GM03348 (cell line): ENCODE measurements around the gene PLEK.
"Not testable (repeated sequence)": the region's sequence is repeated elsewhere in the genome, so short reads cannot be mapped to it uniquely, and the experiment has no call there.

ENCODE experiments used
- DNase-seq: peaks from one replicate; pipeline ENCODE4 v3.0.0; 2012; ENCODE audit warnings: low spot score

The PLEK gene, protein sequence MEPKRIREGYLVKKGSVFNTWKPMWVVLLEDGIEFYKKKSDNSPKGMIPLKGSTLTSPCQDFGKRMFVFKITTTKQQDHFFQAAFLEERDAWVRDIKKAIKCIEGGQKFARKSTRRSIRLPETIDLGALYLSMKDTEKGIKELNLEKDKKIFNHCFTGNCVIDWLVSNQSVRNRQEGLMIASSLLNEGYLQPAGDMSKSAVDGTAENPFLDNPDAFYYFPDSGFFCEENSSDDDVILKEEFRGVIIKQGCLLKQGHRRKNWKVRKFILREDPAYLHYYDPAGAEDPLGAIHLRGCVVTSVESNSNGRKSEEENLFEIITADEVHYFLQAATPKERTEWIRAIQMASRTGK

GRCh38 chr2:68365087-68365486, at the start of gene PLEK:
Gene PLEK (plus strand): TSS chr2:68365282. CDS start chr2:68365352, 70 bp downstream.
- DNase-seq = no peak

GRCh38 chr2:68316111-68316510, 49.0 kb upstream of the PLEK start:
- DNase-seq = no peak

GRCh38 chr2:68317971-68318913, 46.8 kb upstream of the PLEK start:
- DNase-seq = peak; percentile 52

DNA sequence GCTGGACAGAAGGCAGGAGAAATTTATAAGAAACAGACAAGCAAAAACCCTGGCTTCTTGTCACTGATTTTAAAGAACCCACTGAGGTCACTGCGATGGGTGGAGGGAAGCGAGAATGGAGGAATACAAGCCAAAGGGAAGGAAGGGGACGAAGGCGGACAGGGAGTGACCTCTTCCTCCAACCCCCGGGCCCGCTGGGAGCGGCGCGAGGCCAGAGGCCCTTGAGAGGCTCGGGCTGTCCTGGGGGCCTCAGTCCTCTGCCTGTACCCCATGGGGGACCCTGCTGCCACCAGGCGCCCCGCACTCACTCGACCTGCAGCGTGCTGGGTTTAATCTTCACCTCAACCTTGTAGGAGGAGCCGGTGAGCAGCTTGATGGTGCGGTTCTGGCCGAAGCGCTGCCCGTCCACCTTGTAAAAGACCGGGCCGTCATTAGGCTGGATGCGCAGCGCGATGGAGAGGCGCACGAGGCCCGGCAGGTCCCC, 46.1 kb upstream of the PLEK start:
- DNase-seq = no peak

DNA sequence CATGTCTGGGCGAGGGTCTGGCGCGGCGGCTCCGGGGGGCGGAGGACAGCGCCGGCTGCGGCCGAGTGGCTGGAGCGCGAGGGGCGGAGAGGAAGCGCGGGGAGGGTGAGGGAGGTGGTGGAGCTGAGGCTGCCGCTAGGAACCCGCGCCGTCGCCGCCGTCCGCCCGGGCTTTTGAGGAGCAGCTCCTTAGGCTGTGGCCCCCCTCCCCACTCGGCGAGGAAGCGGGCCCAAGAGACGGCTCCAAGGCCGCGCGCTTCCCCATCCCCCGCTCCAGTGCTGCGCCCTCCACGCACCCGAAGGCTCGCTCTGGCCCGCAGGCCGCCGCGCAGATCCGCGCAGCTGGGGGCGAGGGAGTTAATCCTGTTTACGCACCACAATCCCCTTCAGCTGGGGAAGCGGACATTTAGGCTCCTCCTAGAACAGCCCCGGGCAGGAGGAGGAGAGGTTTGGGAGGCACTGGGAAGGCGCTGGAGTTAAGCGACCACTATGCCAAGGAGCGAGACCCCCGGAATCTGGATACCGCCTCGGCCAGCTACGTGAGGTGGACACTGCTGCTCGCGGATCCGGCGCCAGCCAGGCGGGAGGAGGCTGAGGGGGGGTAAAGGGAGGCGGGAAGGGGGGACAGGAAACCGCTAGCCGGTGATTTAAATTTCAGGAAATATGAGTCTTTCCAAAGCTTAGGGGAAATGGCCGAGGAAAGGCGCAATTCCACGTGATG, 45.5 kb upstream of the PLEK start, which contains the start of gene CNRIP1:
Gene CNRIP1 (minus strand): TSS at position 552 of the 720 bp plus-strand sequence. CDS start 549 bp downstream, at position 3.
- peak; percentile 90 for DNase-seq

DNA sequence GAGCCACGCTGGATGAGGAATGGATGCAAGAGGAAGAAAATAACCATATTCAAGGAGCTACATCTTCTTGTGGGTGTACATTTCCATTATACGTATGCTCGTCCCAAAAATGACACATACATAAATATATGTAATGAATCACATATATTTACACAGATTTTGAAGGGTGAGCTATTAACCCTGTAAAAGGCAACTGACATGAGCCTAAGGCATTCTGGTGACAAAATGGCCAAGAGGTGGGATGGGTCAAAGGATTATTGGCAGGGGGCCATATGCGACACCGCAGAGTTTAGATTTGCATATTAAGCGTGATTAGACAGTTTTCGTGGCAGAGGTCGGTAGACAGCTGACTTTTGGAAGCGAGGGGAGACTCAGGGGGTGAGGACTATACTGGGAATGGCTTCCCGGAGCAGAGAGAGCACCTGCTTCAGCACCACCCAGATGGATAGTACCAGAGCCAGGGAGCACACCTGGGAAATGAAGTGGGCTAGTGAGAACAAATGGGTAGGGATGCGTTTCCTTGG, 44.9 kb upstream of the PLEK start:
- DNase-seq = peak; percentile 9

GRCh38 chr2:68325056-68325455, 40.0 kb upstream of the PLEK start:
- no peak for DNase-seq

DNA sequence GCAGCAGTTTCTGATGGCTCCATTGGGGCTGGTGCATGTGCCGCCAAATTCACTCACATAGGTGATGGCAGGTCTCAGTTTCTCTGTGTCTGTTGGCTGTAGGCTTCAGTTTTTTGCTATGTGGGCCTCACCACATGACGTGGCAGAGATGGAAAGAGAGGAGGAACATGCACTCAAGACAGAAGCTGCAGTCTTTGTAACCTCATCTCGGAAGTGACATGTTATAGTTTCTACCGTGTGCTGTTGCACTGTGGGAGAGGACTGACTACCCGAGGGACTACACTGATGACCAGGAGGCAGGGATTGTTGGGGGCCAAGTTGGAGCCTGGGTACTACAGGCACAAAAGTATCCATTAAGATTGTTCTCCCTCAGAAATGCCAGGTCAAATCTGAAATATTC, 36.2 kb upstream of the PLEK start:
- no peak for DNase-seq

DNA sequence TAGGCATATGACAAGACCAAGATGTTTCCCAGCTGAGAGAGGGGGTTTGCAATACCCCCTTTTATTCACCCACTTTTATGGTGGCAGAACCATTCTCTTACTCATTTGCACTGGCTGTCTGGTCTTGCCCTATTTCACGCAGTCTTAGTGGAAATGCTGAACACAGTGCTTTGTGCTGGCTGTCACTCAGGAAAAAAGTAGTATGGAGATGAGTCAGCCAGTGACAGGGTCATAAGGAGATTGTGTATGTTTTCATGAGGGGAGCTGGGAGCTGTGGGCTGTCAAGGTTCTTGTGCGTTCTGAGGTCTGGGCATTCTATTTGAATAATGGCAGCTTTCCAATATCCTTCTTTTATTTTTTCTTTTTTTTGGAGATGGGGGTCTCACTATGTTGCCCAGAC, 34.4 kb upstream of the PLEK start:
- no peak for DNase-seq

DNA sequence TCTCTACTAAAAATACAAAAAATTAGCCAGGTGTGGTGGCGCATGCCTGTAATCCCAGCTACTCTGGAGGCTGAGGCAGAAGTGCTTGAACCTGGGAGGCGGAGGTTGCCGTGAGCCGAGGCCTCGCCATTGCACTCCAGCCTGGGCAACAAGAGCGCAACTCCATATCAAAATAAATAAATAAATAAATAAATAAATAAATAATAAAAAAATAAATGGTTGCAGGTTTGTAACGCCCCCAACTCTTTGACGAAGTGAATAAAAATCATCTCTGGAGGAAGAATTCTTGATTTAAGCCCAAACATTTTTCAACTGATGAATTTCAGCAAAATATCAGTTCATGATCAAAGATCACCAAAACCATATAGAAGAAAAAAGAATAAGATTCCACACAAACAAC, 32.1 kb upstream of the PLEK start:
- no peak for DNase-seq

GRCh38 chr2:68333931-68334330, 31.2 kb upstream of the PLEK start:
- DNase-seq = no peak

GRCh38 chr2:68336192-68336591, 28.9 kb upstream of the PLEK start:
- DNase-seq = peak; percentile 32

- DNase-seq = no peak
Observed at GRCh38 chr2:68340226-68341061, 24.6 kb upstream of the PLEK start.

GRCh38 chr2:68341062-68341329, 24.1 kb upstream of the PLEK start:
- no peak for DNase-seq

- no peak for DNase-seq
Observed at GRCh38 chr2:68341583-68341982, 23.5 kb upstream of the PLEK start.

- no peak for DNase-seq
Observed at GRCh38 chr2:68342470-68342869, 22.6 kb upstream of the PLEK start.

DNA sequence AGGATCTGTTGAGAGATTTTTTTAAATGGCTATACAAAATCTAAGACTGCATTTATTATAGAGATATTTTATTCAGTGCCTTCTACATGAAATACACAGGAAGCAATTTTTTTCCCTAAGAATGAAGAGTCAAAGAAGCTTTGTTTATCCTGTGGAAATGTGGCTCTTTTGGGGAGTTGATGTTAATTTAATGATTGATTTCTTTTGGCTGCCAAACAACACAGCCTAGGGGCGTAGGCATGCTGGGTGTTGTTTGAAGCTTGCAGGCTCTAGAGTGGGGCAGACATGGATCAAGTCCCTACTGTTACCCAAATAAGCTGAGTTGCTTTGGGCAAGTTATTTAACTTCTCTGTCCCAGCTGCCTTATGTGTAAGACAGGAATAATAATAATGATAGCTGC, 21.1 kb upstream of the PLEK start:
- DNase-seq = no peak

DNA sequence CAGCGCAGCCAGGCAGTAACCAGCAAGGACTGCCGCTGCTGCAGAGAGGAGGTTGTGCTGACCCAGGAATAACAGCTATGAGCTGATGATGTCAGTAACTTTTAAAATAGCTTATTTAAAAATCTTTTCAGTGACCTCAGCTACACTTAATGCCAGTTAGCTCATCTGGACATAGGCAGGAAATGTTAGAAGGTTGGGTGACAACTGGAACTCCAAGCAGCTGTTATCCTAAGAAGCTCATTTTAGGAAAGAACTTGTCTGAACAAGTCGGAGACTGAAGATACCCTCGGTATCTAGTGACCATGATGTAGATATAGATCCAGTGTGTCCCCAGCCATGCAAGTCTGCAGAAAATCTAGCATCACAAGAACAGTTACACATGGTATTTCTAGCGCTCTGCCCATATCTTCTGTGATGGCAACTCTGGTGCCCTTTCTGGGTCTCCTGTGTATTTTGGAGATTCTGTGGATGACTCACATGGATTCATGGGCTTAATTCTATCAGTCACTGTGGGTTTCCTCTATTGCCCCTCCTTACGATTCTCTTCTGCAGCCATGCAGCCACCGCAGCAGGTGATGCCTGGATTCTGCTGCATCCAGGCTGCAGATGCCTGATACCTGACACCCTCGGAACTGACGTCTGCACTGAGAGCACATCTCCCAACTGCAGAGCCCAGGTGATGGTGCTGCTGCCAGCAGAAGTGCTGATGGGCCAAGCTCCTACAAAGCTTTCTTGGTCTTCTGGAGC, 19.8 kb upstream of the PLEK start:
- DNase-seq = no peak

GRCh38 chr2:68349091-68349490, 16.0 kb upstream of the PLEK start:
- DNase-seq = not testable (repeated sequence)

- no peak for DNase-seq
Observed at GRCh38 chr2:68351997-68352396, 13.1 kb upstream of the PLEK start.
